ENCODE data around the gene HNF1B.
A peak's percentile ranks its signal among the peaks of the same experiment; 100 is the strongest.

The HNF1B gene

GRCh38 chr17:37746617-37747016 is 1.8 kb upstream of the HNF1B start:
- Histone ChIP-seq H3K36me3 (no peaks in the 10 kb centered on the region), H3K27ac (no peak overlapping the region), H3K27me3 (peaks cover 71% of the 10 kb centered on the region), H3K9me3 (peaks cover 30% of the 10 kb centered on the region), H3K4me3 (no peak overlapping the region), H3K9ac (no peak overlapping the region), H4K20me1 (peaks cover 40% of the 10 kb centered on the region), H3K4me2 (no peak overlapping the region), H3K4me1 (no peaks in the 10 kb centered on the region)
- no peak for TF ChIP-seq Cebpa-rat (IDR thresholded peaks at IDR 0.05)

- Histone ChIP-seq H3K36me3 (no peaks in the 10 kb centered on the region), H3K4me3 (no peak overlapping the region), H3K9me3 (peaks cover 31% of the 10 kb centered on the region), H3K27ac (no peak overlapping the region), H4K20me1 (peaks cover 44% of the 10 kb centered on the region), H3K9ac (no peak overlapping the region), H3K4me1 (no peaks in the 10 kb centered on the region), H3K4me2 (no peak overlapping the region), H3K27me3 (peaks cover 78% of the 10 kb centered on the region)
- TF ChIP-seq Cebpa-rat (IDR thresholded peaks at IDR 0.05) = no peak
Measured at GRCh38 chr17:37745801-37746426, 1.1 kb upstream of the HNF1B start.

DNA sequence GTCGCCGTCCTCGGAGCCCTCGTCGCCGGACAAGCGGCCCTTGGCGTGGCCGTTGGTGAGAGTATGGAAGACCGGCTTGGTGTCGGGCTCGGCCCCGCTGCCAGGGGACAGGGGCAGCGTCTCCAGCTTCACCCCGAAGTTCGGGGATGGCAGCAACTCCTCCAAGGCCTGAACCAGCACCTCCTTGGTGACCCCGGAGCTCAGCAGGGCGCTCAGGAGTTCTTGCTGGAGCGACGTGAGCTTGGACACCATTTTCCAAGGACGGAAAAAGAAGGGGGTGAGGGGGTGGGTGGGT is 279 bp downstream of the HNF1B start:
- H3K27me3 ChIP-seq = peaks cover 91% of the 10 kb centered on the region
- H3K4me3 ChIP-seq = no peak overlapping the region
- H3K9ac ChIP-seq = no peak overlapping the region

GRCh38 chr17:37743875-37744632 is 805 bp downstream of the HNF1B start:
- H3K9ac ChIP-seq = no peak overlapping the region
- H3K36me3 ChIP-seq = no peaks in the 10 kb centered on the region
- no peak overlapping the region for H3K4me2 ChIP-seq
- H3K4me3 ChIP-seq = peak overlapping the region; percentile 33; the same call in 1 of the 2 replicates
- H3K27ac ChIP-seq = no peak overlapping the region
- H4K20me1 ChIP-seq = peaks cover 44% of the 10 kb centered on the region
- peaks cover 96% of the 10 kb centered on the region for H3K27me3 ChIP-seq
- TF ChIP-seq Cebpa-rat (IDR thresholded peaks at IDR 0.05) = no peak
- no peaks in the 10 kb centered on the region for H3K4me1 ChIP-seq
- peaks cover 31% of the 10 kb centered on the region for H3K9me3 ChIP-seq

More for the DNA sequence above, 279 bp downstream of the HNF1B start:
- H3K36me3 ChIP-seq = no peaks in the 10 kb centered on the region
- H3K4me1 ChIP-seq = no peaks in the 10 kb centered on the region
- H3K27ac ChIP-seq = no peak overlapping the region
- peaks cover 44% of the 10 kb centered on the region for H4K20me1 ChIP-seq
- H3K4me2 ChIP-seq = no peak overlapping the region
- no peak for TF ChIP-seq Cebpa-rat (IDR thresholded peaks at IDR 0.05)
- H3K9me3 ChIP-seq = peaks cover 31% of the 10 kb centered on the region

- no peak for TF ChIP-seq Cebpa-rat (IDR thresholded peaks at IDR 0.05)
- H3K36me3 ChIP-seq = no peaks in the 10 kb centered on the region
- H3K27me3 ChIP-seq = peaks cover 94% of the 10 kb centered on the region
- H3K9ac ChIP-seq = no peak overlapping the region
- peaks cover 44% of the 10 kb centered on the region for H4K20me1 ChIP-seq
- H3K4me2 ChIP-seq = no peak overlapping the region
- H3K4me1 ChIP-seq = no peaks in the 10 kb centered on the region
- no peak overlapping the region for H3K27ac ChIP-seq
- peak overlapping the region; percentile 33; the same call in 1 of the 2 replicates for H3K4me3 ChIP-seq
- H3K9me3 ChIP-seq = peaks cover 31% of the 10 kb centered on the region
Measured at GRCh38 chr17:37743612-37743874, 1.3 kb downstream of the HNF1B start.

- Histone ChIP-seq H4K20me1 (peaks cover 44% of the 10 kb centered on the region), H3K36me3 (no peaks in the 10 kb centered on the region), H3K27ac (no peak overlapping the region), H3K9ac (no peak overlapping the region), H3K4me1 (no peaks in the 10 kb centered on the region), H3K9me3 (peaks cover 31% of the 10 kb centered on the region), H3K4me2 (no peak overlapping the region), H3K4me3 (peak overlapping the region; percentile 33; the same call in 1 of the 2 replicates), H3K27me3 (peaks cover 88% of the 10 kb centered on the region)
- TF ChIP-seq Cebpa-rat (IDR thresholded peaks at IDR 0.05) = no peak
Measured at GRCh38 chr17:37742762-37743611, 1.9 kb downstream of the HNF1B start.

- no peak overlapping the region for H3K9ac ChIP-seq
- H3K9me3 ChIP-seq = peaks cover 31% of the 10 kb centered on the region
- no peak overlapping the region for H3K27ac ChIP-seq
- peaks cover 44% of the 10 kb centered on the region for H4K20me1 ChIP-seq
- no peak overlapping the region for H3K4me2 ChIP-seq
- no peak overlapping the region for H3K4me3 ChIP-seq
- no peaks in the 10 kb centered on the region for H3K4me1 ChIP-seq
- no peak for TF ChIP-seq Cebpa-rat (IDR thresholded peaks at IDR 0.05)
- no peaks in the 10 kb centered on the region for H3K36me3 ChIP-seq
- peaks cover 82% of the 10 kb centered on the region for H3K27me3 ChIP-seq
Measured at GRCh38 chr17:37742116-37742761, 2.6 kb downstream of the HNF1B start.

DNA sequence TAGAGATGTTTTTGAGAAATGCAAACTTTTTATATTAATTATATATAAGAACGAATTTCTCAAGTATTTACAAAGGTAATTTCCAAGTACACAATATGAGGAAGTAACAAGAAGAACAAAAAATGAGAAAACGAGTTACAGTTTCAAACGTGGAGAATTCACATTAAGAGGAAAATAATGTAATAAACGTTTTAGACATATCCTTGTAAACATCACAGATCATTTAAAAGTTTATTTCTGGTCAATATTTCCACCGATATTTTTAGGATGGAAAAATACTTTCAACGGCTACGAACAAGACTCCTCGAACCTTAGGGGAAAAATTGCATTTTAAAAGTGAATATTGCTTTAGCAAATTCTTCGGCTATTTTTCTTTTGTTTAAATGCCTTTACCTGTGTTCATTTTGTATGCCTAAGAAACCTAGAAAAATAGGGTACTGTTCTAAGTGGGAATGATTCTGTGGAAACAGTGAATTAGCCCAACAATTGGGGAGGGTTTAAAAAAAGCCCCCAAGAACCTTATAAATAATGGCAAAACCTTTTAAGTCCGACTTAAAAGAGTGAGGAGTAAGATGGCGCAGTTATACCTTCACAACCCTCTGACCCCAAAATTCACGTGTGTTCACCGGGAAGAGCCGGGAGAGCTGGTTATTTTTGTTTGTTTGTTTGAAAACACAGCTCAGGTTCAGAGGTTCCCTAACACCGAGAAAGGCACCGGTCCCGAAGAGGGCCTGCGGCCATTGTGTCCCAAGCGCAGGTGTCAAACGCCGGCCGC is 3.3 kb downstream of the HNF1B start:
- no peaks in the 10 kb centered on the region for H3K4me1 ChIP-seq
- no peak overlapping the region for H3K4me3 ChIP-seq
- no peaks in the 10 kb centered on the region for H3K36me3 ChIP-seq
- H3K27ac ChIP-seq = no peak overlapping the region
- H3K9me3 ChIP-seq = peaks cover 31% of the 10 kb centered on the region
- H3K27me3 ChIP-seq = peaks cover 75% of the 10 kb centered on the region
- no peak for TF ChIP-seq Cebpa-rat (IDR thresholded peaks at IDR 0.05)
- H4K20me1 ChIP-seq = peaks cover 44% of the 10 kb centered on the region
- no peak overlapping the region for H3K4me2 ChIP-seq
- no peak overlapping the region for H3K9ac ChIP-seq

DNA sequence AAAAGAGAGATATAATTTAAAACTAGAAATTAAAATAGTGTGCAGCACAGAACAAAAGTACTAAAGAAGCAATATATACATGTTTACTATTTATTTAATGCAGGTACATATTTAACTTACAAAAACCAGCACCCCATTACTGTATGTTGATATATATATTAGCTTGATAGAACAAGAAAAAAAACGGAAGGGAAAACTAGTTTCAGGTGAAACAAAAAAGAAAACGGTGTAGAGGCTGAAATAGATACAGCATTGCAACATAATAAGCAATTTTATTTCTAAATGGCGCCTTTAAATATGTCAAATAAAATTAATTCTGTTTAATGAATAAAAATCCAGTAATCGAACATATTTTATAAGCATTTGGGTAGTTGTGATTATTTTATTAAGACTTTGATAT is 3.9 kb downstream of the HNF1B start:
- no peaks in the 10 kb centered on the region for H3K4me1 ChIP-seq
- H3K9me3 ChIP-seq = peaks cover 31% of the 10 kb centered on the region
- no peak overlapping the region for H3K4me3 ChIP-seq
- no peak overlapping the region for H3K27ac ChIP-seq
- peaks cover 38% of the 10 kb centered on the region for H4K20me1 ChIP-seq
- H3K27me3 ChIP-seq = peaks cover 69% of the 10 kb centered on the region
- no peak for TF ChIP-seq Cebpa-rat (IDR thresholded peaks at IDR 0.05)
- no peak overlapping the region for H3K9ac ChIP-seq
- no peak overlapping the region for H3K4me2 ChIP-seq
- H3K36me3 ChIP-seq = no peaks in the 10 kb centered on the region

Measured in BLaER1 (cell line).